ENCODE measurements around the gene TTC21B.

GRCh38 chr2:165827016-165827920, 126.3 kb downstream of the TTC21B start:
- TF ChIP-seq CTCF (IDR thresholded peaks at IDR 0.05) (no peak), POLR2A (IDR thresholded peaks at IDR 0.05) (no peak)

Measured in thyroid gland (tissue), 4 donors.